Endothelial cell of umbilical vein (primary cell): ENCODE data around the gene CARD18.

Experiments
- EZH2 ChIP-seq: IDR thresholded peaks from 2 replicates; pipeline ENCODE4 v1.6.1; 2012; ENCODE audit warnings: borderline replicate concordance, low read depth, mild to moderate bottlenecking, moderate library complexity, low read length, inconsistent platforms; ENCODE audit not compliant: severe bottlenecking
- JUN ChIP-seq: IDR thresholded peaks from 2 replicates; pipeline ENCODE4 v1.6.1; 2011; ENCODE audit warnings: borderline replicate concordance, low read depth; ENCODE audit not compliant: insufficient read length, insufficient read depth
- POLR2A ChIP-seq: IDR thresholded peaks from 2 replicates; pipeline ENCODE4 v1.6.1; 2012; ENCODE audit warnings: low read depth, mild to moderate bottlenecking, control low read depth, low read length
- POLR2AphosphoS5 ChIP-seq: IDR thresholded peaks from 2 replicates; pipeline ENCODE4 v1.6.1; 2012; ENCODE audit warnings: low read depth, mild to moderate bottlenecking, control low read depth, low read length, moderate library complexity; ENCODE audit not compliant: insufficient read depth
- TF ChIP-seq, protein P1 (sequence below), 2 donors: IDR thresholded peaks; 1 replicate in 1 of 2; 2 replicates in 1 of 2; pipeline ENCODE4 v1.5.1; 2011; ENCODE audit warnings: low read length in 2 of 2, mild to moderate bottlenecking in 2 of 2, moderate library complexity in 2 of 2, control low read depth in 1 of 2, inconsistent platforms in 1 of 2, low read depth in 1 of 2; ENCODE audit not compliant: insufficient read depth in 1 of 2; ENCODE audit errors: extremely low read depth in 1 of 2
- TF ChIP-seq, protein P2 (sequence below): IDR thresholded peaks from 2 replicates; pipeline ENCODE4 v1.6.1; 2011; ENCODE audit not compliant: insufficient read depth, insufficient read length

DNA sequence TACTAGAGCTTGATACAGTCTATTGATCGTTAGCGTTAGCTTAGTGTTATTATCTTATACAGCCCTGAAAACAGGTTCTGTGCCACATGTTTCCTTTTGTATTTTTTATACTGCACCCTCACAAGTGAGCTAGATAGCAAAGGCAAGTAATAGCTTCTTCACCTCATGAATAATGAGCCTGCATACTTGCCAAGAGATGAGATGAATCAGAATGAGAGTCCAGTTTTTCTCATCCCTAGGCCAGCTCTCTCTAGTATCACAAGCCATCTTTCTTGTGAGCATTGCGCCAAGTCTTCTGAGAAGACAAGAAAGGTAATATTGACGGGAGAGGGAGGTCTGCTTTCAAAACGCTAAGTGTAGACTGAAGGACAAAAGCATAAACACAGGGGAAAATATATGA is 8.7 kb upstream of the CARD18 start:
- TF ChIP-seq POLR2AphosphoS5 (no peak), JUN (no peak), EZH2 (no peak), POLR2A (no peak)
- TF ChIP-seq, protein P1, sequence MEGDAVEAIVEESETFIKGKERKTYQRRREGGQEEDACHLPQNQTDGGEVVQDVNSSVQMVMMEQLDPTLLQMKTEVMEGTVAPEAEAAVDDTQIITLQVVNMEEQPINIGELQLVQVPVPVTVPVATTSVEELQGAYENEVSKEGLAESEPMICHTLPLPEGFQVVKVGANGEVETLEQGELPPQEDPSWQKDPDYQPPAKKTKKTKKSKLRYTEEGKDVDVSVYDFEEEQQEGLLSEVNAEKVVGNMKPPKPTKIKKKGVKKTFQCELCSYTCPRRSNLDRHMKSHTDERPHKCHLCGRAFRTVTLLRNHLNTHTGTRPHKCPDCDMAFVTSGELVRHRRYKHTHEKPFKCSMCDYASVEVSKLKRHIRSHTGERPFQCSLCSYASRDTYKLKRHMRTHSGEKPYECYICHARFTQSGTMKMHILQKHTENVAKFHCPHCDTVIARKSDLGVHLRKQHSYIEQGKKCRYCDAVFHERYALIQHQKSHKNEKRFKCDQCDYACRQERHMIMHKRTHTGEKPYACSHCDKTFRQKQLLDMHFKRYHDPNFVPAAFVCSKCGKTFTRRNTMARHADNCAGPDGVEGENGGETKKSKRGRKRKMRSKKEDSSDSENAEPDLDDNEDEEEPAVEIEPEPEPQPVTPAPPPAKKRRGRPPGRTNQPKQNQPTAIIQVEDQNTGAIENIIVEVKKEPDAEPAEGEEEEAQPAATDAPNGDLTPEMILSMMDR (IDR thresholded peaks at IDR 0.05; ENCODE audit: extremely low read depth in 1 of 2, insufficient read depth in 1 of 2, low read depth in 1 of 2, low read length in 2 of 2), result no peak
- TF ChIP-seq, protein P2, sequence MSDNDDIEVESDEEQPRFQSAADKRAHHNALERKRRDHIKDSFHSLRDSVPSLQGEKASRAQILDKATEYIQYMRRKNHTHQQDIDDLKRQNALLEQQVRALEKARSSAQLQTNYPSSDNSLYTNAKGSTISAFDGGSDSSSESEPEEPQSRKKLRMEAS, result no peak
